Measurements from ENCODE around the gene SLC27A2.

The SLC27A2 gene

GRCh38 chr15:50192926-50193620, 11.1 kb downstream of the SLC27A2 start:
- DNase-seq: no peak

GRCh38 chr15:50202003-50202402, 20.0 kb downstream of the SLC27A2 start:
- no peak for DNase-seq

GRCh38 chr15:50206020-50206419, 24.0 kb downstream of the SLC27A2 start:
- DNase-seq: no peak

- no peak for DNase-seq
These were observed 27.8 kb downstream of the SLC27A2 start for GRCh38 chr15:50209809-50210208.

- no peak for DNase-seq
These were observed 28.6 kb downstream of the SLC27A2 start for GRCh38 chr15:50210462-50211157.

- DNase-seq: no peak
These were observed 36.3 kb downstream of the SLC27A2 start for GRCh38 chr15:50218291-50218690.

- no peak for DNase-seq
These were observed 36.7 kb downstream of the SLC27A2 start for GRCh38 chr15:50218691-50219090.

- no peak for DNase-seq
These were observed 37.8 kb downstream of the SLC27A2 start for GRCh38 chr15:50219820-50220219.

- no peak for DNase-seq
These were observed 40.2 kb downstream of the SLC27A2 start for GRCh38 chr15:50222181-50222580.

GRCh38 chr15:50224606-50225005, 42.6 kb downstream of the SLC27A2 start:
- no peak for DNase-seq

- no peak for DNase-seq
These were observed 43.1 kb downstream of the SLC27A2 start for GRCh38 chr15:50225057-50225456.

GRCh38 chr15:50225938-50226337, 43.9 kb downstream of the SLC27A2 start:
- DNase-seq: no peak

- no peak for DNase-seq
These were observed 45.1 kb downstream of the SLC27A2 start for GRCh38 chr15:50227076-50227475.

GRCh38 chr15:50228866-50229265, 46.9 kb downstream of the SLC27A2 start:
- DNase-seq: no peak

- DNase-seq: no peak
These were observed 47.3 kb downstream of the SLC27A2 start for GRCh38 chr15:50229336-50229735.

GRCh38 chr15:50231761-50232160, 49.8 kb downstream of the SLC27A2 start:
- DNase-seq: no peak

- no peak for DNase-seq
These were observed 50.8 kb downstream of the SLC27A2 start for GRCh38 chr15:50232791-50233190.

GRCh38 chr15:50233192-50233736, 51.3 kb downstream of the SLC27A2 start:
- no peak for DNase-seq

GRCh38 chr15:50234764-50235163, 52.8 kb downstream of the SLC27A2 start:
- no peak for DNase-seq

GRCh38 chr15:50235794-50236193, 53.8 kb downstream of the SLC27A2 start:
- DNase-seq: no peak

- DNase-seq: no peak
These were observed 54.4 kb downstream of the SLC27A2 start for GRCh38 chr15:50236433-50236832.

- DNase-seq: no peak
These were observed 56.3 kb downstream of the SLC27A2 start for GRCh38 chr15:50238255-50238654.

GRCh38 chr15:50241684-50242450, 59.9 kb downstream of the SLC27A2 start:
- DNase-seq: no peak

- no peak for DNase-seq
These were observed 62.2 kb downstream of the SLC27A2 start for GRCh38 chr15:50244153-50244552.

All from NCI-H2029 treated with DMSO at 0.1 percent for 48 hours (cell line).